Stimulated activated CD4-positive, alpha-beta T cell treated with anti-CD3 and anti-CD28 coated beads, Interleukin-12 subunit alpha, Interleukin-12 subunit beta, amount 100 ng/mL, for 48 hours (primary cell): ENCODE results near the gene SMARCB1.

Experiments
- DNase-seq, 3 donors: peaks; one replicate each; pipeline ENCODE4 v3.0.0-alpha.2; 2020; ENCODE audit warnings: low read depth in 2 of 3, low spot score in 1 of 3

Gene SMARCB1

GRCh38 chr22:23829845-23830372 lies 43.1 kb downstream of the SMARCB1 start:
- DNase-seq: no peak

GRCh38 chr22:23831261-23831660 lies 44.5 kb downstream of the SMARCB1 start:
- DNase-seq: no peak

GRCh38 chr22:23831781-23832180 lies 45.0 kb downstream of the SMARCB1 start:
- DNase-seq: no peak

GRCh38 chr22:23832226-23833016 lies 45.7 kb downstream of the SMARCB1 start:
- DNase-seq: no peak

- DNase-seq: no peak
Observed at GRCh38 chr22:23833017-23833751, 46.4 kb downstream of the SMARCB1 start.

- no peak for DNase-seq
Observed at GRCh38 chr22:23833911-23834317, 47.1 kb downstream of the SMARCB1 start.

- no peak for DNase-seq
Observed at GRCh38 chr22:23834406-23834792, 47.6 kb downstream of the SMARCB1 start.

- DNase-seq: no peak
Observed at GRCh38 chr22:23834793-23835483, 48.2 kb downstream of the SMARCB1 start.

- no peak for DNase-seq
Observed at GRCh38 chr22:23835484-23836144, 48.8 kb downstream of the SMARCB1 start.

- no peak for DNase-seq
Observed at GRCh38 chr22:23836281-23836680, 49.5 kb downstream of the SMARCB1 start.

GRCh38 chr22:23836692-23837495 lies 50.1 kb downstream of the SMARCB1 start:
- no peak for DNase-seq

GRCh38 chr22:23837496-23837859 lies 50.7 kb downstream of the SMARCB1 start:
- no peak for DNase-seq

- no peak for DNase-seq
Observed at GRCh38 chr22:23837911-23838680, 51.3 kb downstream of the SMARCB1 start.

GRCh38 chr22:23838681-23839468 lies 52.1 kb downstream of the SMARCB1 start, which contains the start of gene DERL3:
TSS of gene DERL3 (minus strand) at chr22:23839006. CDS start at chr22:23838987, 19 bp downstream.
- peak; percentile 94 to 98 (median 97) for DNase-seq

- no peak for DNase-seq
Observed at GRCh38 chr22:23840026-23840425, 53.3 kb downstream of the SMARCB1 start.

GRCh38 chr22:23841292-23841691 lies 54.5 kb downstream of the SMARCB1 start:
- no peak for DNase-seq

GRCh38 chr22:23841736-23842445 lies 55.1 kb downstream of the SMARCB1 start:
- no peak for DNase-seq

GRCh38 chr22:23842599-23842998 lies 55.8 kb downstream of the SMARCB1 start:
- no peak for DNase-seq
